Ureter (tissue), 1 donor: Measurements from ENCODE around the gene MEI4. TPM values are rescaled to one million over a fixed set of nuclear protein-coding genes. Genes with fewer than 3 reads are reported as not detected.
"Not testable (repeated sequence)": the region's sequence is repeated elsewhere in the genome, so short reads cannot be mapped to it uniquely, and the experiment has no call there.

Experiments
- DNase-seq: peaks from one replicate; pipeline ENCODE4 v3.0.0-alpha.2; 2020; ENCODE audit warnings: low spot score
- total RNA-seq: library from RNA; stranded (reverse); gene quantifications from one replicate; pipeline ENCODE4 v1.2.4, GENCODE V29; 2023
- donor health status: DM: yes; HTN: yes; CAD: no.

MEI4 gene
- total RNA-seq, 1 donor from 2014 or later, result 0.47 TPM

DNA sequence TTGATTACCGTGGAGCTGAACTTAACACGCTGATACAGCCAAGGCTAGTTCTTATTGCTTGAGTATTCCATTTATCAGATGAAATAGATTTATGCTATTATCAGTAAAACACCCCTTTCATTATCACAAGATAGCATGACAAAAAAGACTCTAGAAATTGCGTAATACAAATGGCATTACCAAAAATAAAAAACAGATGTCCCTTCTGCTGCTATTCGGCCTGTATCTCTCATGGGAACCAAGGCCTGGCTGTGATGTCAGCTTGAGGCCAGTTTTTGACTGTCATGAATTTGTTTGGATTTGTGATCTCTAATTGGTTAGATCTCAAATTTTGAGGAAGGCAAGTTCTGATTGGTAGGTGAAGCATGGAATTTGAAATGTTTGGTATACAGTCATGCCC, 25.2 kb downstream of the MEI4 start:
- DNase-seq, result no peak

DNA sequence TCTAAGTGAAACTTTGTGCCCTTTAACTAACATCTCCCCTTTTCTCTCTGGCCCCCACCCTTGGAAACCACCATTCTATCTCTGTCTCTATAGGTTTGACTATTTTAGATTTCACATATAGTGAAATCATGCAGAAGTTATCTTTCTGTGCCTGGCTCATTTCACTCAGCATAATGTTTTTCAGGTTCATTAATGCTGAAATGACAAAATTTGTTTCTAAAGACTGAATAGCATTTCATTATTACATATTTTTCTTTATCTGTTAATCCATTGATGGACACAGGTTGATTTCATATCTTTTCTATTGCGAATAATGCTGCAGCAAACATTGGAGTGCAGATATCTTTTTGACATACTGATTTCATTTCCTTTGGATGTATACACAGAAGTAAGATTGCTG, 30.7 kb downstream of the MEI4 start:
- DNase-seq, result no peak

DNA sequence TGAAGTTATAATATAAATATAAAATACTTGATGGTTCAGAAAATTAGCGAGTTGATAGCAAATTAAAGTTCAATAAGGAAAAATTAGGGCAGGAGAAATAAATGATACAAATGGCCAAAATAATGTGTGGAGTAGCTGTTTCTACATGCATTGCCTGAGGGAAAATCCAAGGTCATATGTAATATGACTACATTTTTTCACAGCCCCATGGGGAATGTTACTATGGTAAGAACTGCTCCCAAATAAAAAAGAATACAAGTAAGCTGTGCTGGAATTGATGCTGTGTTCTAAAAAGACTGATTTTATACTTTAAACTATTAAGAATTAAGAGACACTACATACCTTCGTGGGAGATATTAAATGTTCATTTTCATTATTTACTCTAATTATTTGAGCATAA, 34.1 kb downstream of the MEI4 start:
- DNase-seq, result no peak

DNA sequence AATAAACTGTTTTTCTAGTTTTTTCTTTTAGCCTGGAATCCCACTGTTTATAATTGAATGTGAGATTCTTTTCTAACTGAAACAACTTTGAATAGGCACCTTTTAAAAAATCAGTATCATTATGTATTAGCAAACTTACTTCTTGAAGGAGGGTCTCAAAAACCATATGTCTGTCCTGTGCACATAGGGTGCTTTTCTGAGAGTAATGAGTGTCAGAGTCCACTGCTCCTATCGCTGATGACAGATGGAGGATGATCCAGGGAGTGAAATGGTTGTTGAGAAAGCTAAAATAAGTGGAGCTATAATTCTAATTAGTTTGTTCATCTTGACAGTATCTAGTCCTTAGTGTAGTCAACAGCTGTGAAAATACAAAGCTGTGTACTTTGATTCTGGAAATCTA, 35.8 kb downstream of the MEI4 start:
- DNase-seq, result no peak

DNA sequence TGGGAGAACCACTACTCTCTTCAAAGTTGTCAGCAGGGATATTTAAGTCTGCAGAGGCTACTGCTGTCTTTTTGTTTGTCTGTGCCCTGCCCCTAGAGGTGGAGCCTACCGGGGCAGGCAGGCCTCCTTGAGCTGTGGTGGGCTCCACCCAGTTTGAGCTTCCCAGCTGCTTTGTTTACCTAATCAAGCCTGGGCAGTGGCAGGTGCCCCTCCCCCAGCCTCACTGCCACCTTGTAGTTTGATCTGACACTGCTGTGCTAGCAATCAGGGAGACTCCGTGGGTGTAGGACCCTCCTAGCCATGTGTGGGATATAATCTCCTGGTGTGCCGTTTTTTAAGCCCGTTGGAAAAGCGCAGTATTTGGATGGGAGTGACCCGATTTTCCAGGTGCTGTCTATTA, 47.3 kb downstream of the MEI4 start:
- DNase-seq, result not testable (repeated sequence)

DNA sequence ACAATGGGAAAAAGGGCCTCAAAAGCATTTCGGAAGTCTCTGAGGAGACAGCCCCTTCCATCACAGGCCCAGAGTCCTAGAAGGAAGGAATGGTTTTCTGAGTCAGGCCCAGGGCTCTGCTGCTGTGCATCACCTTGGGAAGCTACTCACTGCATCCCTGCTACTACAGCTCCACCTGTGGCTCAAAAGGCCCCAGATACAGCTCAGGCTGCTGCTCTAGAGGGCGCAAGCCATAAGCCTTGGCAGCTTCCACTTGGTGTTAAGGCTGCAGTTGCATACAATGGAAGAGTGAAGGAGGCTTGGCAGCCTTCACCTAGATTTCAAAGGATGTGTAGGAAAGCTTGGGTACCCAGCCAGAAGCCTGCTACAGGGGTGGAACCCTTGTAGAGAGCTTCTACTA, 54.8 kb downstream of the MEI4 start:
- DNase-seq, result no peak

DNA sequence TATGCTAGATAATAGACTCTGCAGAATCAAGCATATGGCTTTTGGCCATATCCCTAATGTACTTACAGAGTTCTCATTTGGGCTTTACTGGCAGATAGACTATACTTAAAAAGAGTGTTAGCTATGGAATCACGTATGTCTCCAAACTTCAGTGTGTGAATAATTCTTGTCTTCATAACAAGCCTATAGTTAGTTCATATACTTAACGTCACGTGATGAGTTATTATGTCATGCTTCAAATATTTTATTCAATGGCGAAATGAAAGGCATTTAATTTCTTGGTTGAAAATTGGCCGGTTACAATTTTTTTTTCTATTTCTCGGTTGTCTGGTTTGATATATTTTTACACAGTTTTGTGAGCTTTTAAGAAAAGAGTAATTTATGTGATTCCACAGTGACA, 62.7 kb downstream of the MEI4 start:
- no peak for DNase-seq

DNA sequence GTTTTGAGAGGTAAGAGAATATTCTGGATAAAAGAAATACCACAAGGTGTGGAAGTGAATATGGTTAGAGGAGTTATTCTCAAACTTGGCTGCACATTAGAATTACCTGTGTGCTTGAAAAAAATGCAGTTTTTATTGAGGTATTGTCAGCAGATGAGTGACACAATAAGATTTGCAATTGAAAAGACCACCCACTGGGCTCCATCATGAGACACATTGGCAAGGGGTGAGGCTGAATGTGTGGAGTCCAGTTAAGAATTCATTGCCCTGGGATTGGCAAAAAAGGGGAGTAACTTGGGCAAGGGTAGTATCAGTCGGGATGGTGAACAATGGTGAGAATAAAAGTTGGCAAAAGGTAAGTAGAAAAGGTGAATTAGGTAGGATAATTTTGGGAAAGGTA, 63.5 kb downstream of the MEI4 start:
- no peak for DNase-seq

DNA sequence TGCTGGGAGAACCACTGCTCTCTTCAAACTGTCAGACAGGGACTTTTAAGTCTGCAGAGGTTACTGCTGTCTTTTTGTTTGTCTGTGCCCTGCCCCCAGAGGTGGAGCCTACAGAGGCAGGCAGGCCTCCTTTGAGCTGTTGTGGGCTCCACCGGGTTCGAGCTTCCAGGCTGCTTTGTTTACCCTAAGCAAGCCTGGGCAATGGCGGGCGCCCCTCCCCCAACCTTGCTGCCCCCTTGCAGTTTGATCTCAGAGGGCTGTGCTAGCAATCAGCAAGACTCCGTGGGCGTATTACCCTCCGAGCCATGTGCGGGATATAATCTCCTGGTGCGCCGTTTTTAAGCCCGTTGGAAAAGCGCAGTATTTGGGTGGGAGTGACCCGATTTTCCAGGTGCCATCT, 83.2 kb downstream of the MEI4 start:
- not testable (repeated sequence) for DNase-seq

DNA sequence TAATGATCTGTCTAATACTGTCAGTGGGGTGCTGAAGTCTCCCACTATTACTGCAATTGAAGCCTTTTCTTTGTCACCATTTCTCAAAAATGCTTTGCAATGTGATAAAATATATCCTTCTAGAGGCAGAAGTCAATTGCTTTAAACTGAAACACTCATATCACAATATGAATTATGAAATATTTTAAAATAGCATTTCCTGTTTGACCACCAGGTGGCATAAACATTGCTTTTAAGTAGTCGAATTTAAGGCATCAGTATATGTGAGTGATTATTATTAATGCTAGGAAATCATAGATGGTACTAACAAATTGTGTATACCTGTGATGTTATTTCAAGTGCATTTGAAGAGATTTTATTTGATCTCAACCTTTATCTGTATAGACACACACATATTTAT, 87.5 kb downstream of the MEI4 start:
- DNase-seq, result no peak

DNA sequence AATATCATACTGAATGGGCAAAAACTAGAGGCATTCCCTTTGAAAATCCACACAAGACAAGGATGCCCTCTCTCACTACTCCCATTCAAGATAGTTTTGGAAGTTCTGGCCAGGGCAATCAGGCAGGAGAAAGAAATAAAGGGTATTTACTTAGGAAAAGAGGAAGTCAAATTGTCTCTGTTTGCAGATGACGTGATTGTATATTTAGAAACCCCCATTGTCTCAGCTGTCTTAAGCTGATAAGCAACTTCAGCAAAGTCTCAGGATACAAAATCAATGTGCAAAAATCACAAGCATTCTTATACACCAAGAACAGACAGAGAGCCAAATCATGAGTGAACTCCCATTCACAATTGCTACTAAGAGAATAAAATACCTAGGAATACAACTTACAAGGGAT, 99.3 kb downstream of the MEI4 start:
- DNase-seq, result not testable (repeated sequence)

DNA sequence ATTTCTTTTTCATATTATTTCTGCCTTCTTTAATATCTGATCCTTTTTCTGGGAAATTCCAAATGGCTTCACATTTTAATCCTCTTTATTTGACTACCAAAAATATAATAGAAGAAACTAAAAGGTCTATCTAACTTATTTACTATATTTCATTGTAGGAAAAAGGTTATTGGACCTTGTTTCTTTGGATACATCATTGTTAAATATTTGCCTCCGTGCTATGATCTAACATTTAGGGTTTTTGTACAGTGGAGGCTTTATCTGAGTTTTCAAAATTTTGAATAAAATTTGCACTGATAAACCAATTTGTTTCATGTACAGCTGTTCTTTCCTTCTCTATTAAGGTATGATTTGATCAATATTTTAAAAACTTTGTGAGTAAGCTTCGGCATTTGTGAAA, 109.5 kb downstream of the MEI4 start:
- DNase-seq, result no peak

DNA sequence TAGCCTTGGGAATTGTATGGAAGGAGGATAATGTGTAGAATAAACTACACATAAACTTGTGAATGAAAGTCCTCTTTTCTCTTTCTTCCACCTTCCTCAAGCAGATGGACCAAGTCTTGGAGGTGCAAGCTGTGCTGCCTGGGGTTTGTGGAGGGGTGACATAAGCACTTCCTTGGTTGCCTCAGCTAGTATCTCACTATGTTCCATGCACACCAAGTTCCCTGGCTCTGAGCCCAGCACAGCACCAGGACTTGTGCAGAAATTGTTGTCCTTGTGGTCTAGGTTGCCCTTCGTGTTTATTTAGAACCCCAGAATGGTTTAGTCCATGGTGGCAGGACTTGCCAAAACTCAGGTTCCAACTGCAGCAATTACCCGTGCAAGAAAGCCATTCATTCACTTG, 110.3 kb downstream of the MEI4 start:
- no peak for DNase-seq

DNA sequence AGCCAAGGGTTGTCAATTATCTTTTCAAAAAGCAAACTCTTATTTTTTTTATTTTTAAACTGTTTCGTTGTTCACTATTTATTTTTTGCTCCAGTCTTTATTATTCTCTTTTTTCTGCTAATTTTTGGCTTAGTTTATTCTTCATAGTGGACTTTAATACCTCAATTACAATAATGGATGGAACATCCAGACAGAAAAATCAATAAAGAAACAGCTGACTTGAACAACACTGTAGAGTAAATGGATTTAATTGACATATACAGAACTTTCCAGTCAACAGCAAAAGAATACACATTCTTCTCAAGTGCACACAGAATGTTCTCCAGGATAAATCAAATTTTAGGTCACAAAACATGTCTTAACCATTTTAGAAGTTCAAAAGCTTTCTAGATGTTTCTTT, 111.5 kb downstream of the MEI4 start:
- DNase-seq, result no peak

DNA sequence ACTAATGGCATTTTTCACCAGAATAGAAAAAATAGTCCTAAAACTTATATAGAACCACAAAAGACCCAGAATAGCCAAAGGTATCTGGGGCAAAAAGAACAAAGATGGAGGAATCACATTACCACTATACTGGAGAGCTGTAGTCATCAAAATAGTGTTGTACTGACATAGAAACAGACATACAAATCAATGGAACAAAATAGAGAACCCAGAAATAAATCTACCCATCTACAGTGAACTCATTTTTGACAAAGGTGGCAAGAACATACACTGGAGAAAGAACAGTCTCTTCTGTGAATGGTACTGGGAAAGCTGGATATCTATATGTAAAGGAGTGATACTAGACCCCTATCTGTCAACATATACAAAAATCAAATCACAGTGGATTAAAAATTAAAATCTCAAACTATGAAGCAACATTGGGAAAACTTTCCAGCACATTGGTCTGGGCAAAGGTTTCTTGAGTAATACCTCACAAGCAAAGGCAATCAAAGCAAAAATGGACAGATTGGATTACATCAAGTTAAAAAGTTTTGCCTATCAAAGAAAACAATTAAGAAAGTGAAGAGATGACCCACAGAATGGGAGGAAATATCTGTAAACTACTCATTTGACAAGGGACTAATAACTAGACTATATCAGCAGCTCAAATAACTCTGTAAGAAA, 120.5 kb downstream of the MEI4 start:
- no peak for DNase-seq

DNA sequence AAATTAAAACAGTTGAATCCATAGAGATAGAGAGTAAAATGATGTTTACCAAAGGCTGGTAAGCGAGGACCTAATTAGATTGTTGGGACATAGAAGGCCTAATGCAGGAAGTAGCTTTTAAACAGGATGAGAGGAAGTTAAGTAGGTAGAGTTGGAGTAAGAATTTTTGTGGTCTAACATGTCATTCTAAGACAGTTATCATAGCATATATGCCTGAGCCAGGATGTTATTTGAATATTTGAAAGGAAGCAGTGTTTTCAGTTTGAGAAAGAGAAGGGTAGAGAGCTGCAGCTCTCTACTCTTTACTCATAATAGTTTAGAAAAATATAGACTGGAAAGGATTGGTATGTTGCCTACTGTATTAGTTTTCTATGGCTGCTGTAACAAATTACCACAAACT, 121.6 kb downstream of the MEI4 start:
- no peak for DNase-seq

DNA sequence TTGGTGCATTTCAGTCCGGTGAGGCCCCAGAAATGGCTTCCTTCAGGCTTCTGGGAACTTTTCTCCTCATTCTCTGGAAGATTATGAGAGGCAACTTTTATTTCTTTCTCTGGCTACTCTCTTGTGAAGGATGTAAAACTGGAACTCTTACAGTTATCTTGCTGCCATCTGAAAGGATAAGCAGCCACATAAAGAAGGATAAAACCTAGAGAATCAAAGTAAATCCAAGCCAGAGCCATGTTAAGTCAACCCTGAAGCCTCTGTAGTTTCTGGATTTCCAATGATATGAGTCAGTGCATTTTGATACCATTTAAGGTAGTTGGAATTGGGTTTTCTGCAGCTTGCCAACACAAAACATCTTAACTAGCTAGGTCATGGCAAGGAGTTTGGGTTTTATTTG, 123.6 kb downstream of the MEI4 start:
- no peak for DNase-seq

DNA sequence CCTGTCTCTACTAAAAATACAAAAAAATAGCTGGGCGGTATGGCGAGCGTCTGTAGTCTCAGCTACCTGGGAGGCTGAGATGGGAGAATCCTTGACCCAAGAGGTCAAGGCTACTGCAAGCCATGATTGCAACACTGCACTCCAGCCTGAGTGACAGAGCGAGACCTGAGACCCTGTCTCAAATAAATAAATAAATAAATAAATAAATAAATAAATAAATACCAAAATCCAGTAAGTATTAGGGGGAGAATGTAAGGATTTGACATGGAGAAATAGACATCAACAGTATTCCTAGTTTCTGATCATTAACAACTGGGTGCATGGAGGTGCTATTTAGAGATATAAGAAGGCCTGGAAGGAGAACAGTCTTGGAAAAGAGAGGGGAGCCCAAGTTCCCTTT, 125.7 kb downstream of the MEI4 start:
- no peak for DNase-seq

DNA sequence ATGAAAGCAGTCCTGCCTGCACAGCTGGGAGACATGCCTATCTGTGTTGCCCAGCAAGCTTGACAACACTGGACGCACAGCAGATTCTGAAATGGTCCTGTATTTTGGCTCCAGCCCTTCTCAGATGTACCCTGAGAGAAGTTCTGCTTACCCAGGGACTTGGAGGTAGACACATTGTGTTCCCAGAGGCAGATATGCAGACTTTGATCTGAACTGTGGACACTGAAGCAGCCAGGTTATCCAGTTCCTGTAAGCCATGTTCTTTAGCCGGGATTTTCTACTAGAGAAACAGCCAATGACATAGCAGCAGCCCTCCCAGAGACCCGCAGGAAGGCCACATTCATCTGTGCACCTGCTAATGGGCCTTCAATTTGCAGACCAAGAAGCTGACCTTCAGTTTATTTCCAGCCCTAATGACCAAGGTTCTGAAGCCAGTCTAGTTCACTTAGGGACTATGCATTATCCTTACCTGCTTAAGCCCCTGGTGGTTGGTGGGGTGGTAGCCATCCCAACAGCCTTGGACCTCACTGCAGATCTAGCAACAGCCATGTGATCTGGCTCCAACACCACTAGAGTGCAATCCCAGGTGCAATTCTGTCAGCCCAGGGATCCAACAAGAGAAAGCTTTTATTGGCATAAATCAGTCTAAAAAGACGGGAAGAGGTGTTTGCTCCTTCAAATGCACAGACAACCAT, 134.2 kb downstream of the MEI4 start:
- DNase-seq, result no peak

DNA sequence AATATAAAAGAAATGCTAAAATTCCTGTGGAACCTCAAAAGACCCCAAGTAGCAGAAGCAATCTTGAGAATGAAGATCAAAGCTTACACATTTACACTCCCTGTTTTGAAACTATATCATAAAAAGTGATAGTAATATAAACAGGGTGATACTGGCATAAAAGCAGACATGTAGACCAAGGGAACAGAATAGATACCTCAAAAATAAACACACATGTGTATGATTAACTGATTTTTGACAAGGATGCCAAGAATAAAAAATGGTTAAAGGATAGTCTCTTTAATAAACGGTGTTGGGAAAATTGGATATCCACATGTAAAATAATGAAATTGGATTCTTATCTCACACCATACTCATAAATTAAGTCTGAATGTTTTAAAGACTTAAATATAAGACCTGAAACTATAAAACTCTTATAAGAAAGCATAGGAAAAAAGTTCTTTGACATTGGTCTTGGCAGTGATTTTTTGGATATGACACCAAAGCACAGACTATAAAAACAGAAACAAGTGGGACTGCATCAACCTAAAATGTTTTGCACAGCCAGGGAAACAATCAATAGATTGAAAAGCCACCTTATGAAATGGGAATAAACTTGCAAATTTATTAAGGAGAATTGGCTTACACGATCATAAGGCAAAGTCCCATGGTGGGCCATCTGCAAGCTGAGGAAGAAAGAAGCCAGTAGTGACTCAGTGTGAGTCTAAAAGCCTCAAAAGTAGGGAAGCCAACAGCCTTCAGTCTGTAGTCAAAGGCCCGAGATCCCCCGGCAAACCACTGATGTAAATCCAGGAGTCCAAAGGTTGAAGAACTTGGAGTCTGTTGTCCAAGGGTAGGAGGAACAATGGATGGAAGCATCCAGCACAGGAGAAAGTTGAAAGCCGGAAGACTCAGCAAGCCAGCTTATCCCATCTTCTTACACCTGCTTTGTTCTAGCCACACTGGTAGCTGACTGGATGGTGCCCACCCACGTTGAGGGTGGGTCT, 144.3 kb downstream of the MEI4 start:
- DNase-seq, result no peak

DNA sequence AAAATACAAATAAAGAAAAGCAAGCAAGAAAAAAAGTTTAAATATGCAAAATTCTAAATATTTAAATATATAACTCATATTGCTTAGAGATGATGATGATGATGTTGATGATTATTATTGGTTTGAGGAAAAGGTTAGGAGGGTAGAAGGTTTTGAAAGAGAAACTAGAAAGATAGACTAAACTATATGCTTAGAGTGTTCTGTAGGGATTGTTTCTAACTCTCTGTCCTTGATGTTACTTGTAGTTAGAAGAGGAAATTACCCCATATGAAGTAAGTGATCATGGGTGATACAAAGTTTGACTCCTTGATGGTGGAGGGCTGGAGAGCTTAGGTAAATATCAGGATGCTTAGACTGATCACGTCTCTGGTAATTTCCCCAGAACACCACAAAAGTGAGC, 159.5 kb downstream of the MEI4 start:
- no peak for DNase-seq

DNA sequence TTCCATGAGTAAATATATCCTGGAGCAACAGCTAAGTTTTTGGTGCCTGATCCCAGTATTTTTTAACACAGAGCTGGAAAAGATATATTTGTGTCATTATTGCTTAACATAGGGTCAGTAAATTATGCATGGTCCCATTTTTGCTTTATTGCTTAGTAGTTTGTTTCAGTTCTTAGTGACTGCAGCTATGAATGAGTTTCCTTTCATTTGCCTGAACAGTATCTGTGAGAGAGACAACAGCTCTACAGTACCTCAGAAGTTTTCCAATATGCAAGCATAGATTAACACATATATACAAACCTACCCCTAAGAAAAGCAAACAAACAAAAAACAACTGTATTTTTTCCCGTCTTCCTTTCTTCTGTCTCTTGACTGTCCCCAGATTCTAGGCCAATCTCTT, 160.3 kb downstream of the MEI4 start:
- no peak for DNase-seq

DNA sequence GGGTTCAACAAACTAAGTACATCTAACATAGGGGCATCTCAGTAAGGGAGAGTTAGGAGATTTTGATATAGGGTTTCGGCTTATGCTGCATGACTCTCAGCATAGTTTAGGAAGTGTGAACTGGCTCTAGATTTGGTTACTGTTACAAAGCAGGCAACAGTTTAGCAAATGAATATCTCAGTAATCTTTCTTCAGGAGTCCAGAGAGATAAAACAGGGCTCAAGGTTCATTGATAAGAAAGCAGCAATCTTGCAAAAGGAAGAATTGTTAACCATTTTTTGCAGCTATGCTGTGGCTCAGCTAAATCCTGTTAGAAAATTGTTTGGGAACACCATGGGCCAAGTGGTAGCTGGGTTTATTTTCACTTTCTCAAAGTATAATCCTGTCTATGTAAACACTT, 161.3 kb downstream of the MEI4 start:
- DNase-seq, result no peak
